Panc1 (cell line): ENCODE measurements around the gene IDI2. TPM values are rescaled to one million over a fixed set of nuclear protein-coding genes. Genes with fewer than 3 reads are reported as not detected.

Experiments
- ATAC-seq: fragments of 200-7000 bp; cut with Tn5 transposase; 2 replicates; pipeline ENCODE4 v1.9.1; 2020; ENCODE audit warnings: mild to moderate bottlenecking, moderate library complexity
- BruUV-seq: library from RNA; stranded (reverse); fragments of 400-500 nt; replicated peaks from 2 replicates; lab custom pipeline; 2021; lab: Mats Ljungman, UMichigan
- CTCF ChIA-PET: fragments of 300-600 bp; sonication (Branson Sonifier 250); formaldehyde crosslinking; loops from one replicate; lab custom pipeline; 2022; ENCODE audit warnings: antibody characterized with exemption; lab: Charles Lee
- POLR2A ChIA-PET: fragments of 300-600 bp; sonication (Branson Sonifier 250); formaldehyde crosslinking; loops from one replicate; lab custom pipeline; 2022; ENCODE audit warnings: antibody characterized with exemption; lab: Charles Lee
- DNase-seq: peaks from one replicate; pipeline ENCODE4 v3.0.0-alpha.2; 2010; ENCODE audit warnings: low read depth, low spot score
- H3K27ac ChIP-seq: 2 replicates; pipeline ENCODE4 v1.5.1; 2011; ENCODE audit warnings: mild to moderate bottlenecking, low read length, inconsistent platforms
- H3K27me3 ChIP-seq: fragments of 200-500 bp; sonication (Bioruptor generic); 2 replicates; pipeline ENCODE4 v1.6.0; 2014; ENCODE audit warnings: low read length, inconsistent platforms; ENCODE audit not compliant: control insufficient read depth, insufficient read depth
- H3K36me3 ChIP-seq: fragments of 200-500 bp; sonication (Bioruptor generic); 2 replicates; pipeline ENCODE4 v1.5.1; 2014; ENCODE audit warnings: inconsistent platforms, mild to moderate bottlenecking, low read length, moderate library complexity; ENCODE audit not compliant: control insufficient read depth, insufficient read depth
- H3K4me1 ChIP-seq: 2 replicates; pipeline ENCODE4 v1.5.1; 2011; ENCODE audit warnings: inconsistent platforms, mild to moderate bottlenecking, low read length, moderate library complexity; ENCODE audit not compliant: control insufficient read depth, insufficient read depth
- H3K4me3 ChIP-seq, 2 experiments: 2 replicates each; pipeline ENCODE4 v1.5.1; 2011 to 2012; ENCODE audit warnings: low read depth in 2 of 2, low read length in 2 of 2, mild to moderate bottlenecking in 2 of 2, inconsistent platforms in 1 of 2, moderate library complexity in 1 of 2
- H3K9me3 ChIP-seq: fragments of 200-500 bp; sonication (Bioruptor generic); 2 replicates; pipeline ENCODE4 v1.5.1; 2014; ENCODE audit warnings: low read depth, mild to moderate bottlenecking, inconsistent platforms, low read length, moderate library complexity; ENCODE audit not compliant: control insufficient read depth, insufficient read depth
- CTCF ChIP-seq: fragments of 450-650 bp; IDR thresholded peaks from 2 replicates; pipeline ENCODE4 v1.5.1; 2017; ENCODE audit warnings: mild to moderate bottlenecking
- POLR2AphosphoS5 ChIP-seq: IDR thresholded peaks from 2 replicates; pipeline ENCODE4 v1.6.1; 2012; ENCODE audit warnings: mild to moderate bottlenecking, low read depth, low read length, moderate library complexity
- SIN3A ChIP-seq: IDR thresholded peaks from 2 replicates; pipeline ENCODE4 v1.6.1; 2012; ENCODE audit warnings: low read depth, mild to moderate bottlenecking, low read length, moderate library complexity, borderline replicate concordance; ENCODE audit not compliant: insufficient read depth
- TCF7L2 ChIP-seq: IDR thresholded peaks from 2 replicates; pipeline ENCODE4 v1.6.1; 2011; ENCODE audit warnings: mild to moderate bottlenecking, low read depth, low read length, inconsistent platforms
- in situ Hi-C: cut with HindIII; loops from 2 replicates; pipeline ENCODE4 v1.10.0; 2016; ENCODE audit warnings: low sequenced_read_pairs, low pct_unique_long_range_greater_than_20kb
- intact Hi-C: fragments of 100-400 bp; cut with micrococcal nuclease; formaldehyde crosslinking; loops from one replicate; pipeline ENCODE4 v1.10.0; 2022; ENCODE audit not compliant: unreplicated experiment
- total RNA-seq: library from RNA; stranded (reverse); gene quantifications from one replicate; pipeline ENCODE4 v1.2.1, GENCODE V29; 2021; ENCODE audit not compliant: unreplicated experiment
- TF ChIP-seq, protein P1 (sequence below), 2 experiments: IDR thresholded peaks; 2 replicates each; pipeline ENCODE4 v1.6.1; 2011 to 2012; ENCODE audit warnings: low read depth in 2 of 2, control low read depth in 1 of 2, low read length in 1 of 2, mild to moderate bottlenecking in 1 of 2, moderate library complexity in 1 of 2; ENCODE audit not compliant: insufficient read depth in 1 of 2

Gene IDI2
- total RNA-seq, 1 experiment from 2014 or later, result not detected

DNA sequence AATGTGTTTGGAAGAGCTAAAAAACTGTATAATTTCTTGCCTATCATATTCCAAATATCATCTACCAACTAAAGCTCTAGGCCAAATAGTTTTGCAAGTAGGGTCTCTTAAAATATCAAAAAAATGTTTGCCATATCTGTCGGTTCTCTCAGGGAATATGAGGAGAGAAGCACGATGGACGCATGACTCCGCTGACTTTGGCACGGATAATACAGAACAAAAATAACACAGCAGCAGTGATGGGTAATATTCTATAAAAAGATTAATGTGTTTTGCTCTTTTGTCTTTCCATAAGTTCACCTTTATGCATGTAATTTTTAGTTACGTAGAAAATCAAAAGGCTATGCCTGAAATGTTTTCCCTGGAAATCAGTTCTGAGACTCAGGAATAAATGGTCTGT lies 919 bp upstream of the IDI2 start:
- TF ChIP-seq CTCF (no peak), POLR2AphosphoS5 (no peak), TCF7L2 (no peak), SIN3A (no peak)
- TF ChIP-seq, protein P1, sequence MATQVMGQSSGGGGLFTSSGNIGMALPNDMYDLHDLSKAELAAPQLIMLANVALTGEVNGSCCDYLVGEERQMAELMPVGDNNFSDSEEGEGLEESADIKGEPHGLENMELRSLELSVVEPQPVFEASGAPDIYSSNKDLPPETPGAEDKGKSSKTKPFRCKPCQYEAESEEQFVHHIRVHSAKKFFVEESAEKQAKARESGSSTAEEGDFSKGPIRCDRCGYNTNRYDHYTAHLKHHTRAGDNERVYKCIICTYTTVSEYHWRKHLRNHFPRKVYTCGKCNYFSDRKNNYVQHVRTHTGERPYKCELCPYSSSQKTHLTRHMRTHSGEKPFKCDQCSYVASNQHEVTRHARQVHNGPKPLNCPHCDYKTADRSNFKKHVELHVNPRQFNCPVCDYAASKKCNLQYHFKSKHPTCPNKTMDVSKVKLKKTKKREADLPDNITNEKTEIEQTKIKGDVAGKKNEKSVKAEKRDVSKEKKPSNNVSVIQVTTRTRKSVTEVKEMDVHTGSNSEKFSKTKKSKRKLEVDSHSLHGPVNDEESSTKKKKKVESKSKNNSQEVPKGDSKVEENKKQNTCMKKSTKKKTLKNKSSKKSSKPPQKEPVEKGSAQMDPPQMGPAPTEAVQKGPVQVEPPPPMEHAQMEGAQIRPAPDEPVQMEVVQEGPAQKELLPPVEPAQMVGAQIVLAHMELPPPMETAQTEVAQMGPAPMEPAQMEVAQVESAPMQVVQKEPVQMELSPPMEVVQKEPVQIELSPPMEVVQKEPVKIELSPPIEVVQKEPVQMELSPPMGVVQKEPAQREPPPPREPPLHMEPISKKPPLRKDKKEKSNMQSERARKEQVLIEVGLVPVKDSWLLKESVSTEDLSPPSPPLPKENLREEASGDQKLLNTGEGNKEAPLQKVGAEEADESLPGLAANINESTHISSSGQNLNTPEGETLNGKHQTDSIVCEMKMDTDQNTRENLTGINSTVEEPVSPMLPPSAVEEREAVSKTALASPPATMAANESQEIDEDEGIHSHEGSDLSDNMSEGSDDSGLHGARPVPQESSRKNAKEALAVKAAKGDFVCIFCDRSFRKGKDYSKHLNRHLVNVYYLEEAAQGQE (IDR thresholded peaks at IDR 0.05; ENCODE audit: insufficient read depth in 1 of 2, low read depth in 2 of 2, low read length in 1 of 2), result no peak

GRCh38 chr10:1024103-1024502 lies 1.6 kb downstream of the IDI2 start:
- Histone ChIP-seq H3K27me3 (no peaks in the 10 kb centered on the region), H3K4me3 (no peak overlapping the region), H3K36me3 (0 out of 2 replicates have a peak, but pooled peaks cover 2% of the 10 kb centered on the region), H3K9me3 (no peaks in the 10 kb centered on the region), H3K27ac (no peak overlapping the region), H3K4me1 (no peaks in the 10 kb centered on the region)
- POLR2A ChIA-PET, result no interaction called here
- intact Hi-C loops, result no loop called here
- ATAC-seq (no peak), DNase-seq (no peak)
- TF ChIP-seq CTCF (no peak), POLR2AphosphoS5 (no peak), SIN3A (no peak), TCF7L2 (no peak)
- TF ChIP-seq, protein P1 (IDR thresholded peaks at IDR 0.05; ENCODE audit: insufficient read depth in 1 of 2, low read depth in 2 of 2, low read length in 1 of 2), result no peak
- CTCF ChIA-PET, result no interaction called here
- no TSS peak for BruUV-seq
- in situ Hi-C loops, result no loop called here

More for the DNA sequence above, 919 bp upstream of the IDI2 start:
- ChIA-PET POLR2A (no interaction called here), CTCF (no interaction called here)
- in situ Hi-C loops, result no loop called here
- ATAC-seq, result no peak
- Histone ChIP-seq H3K27me3 (no peaks in the 10 kb centered on the region), H3K27ac (no peak overlapping the region), H3K4me1 (no peaks in the 10 kb centered on the region), H3K9me3 (no peaks in the 10 kb centered on the region), H3K36me3 (no peaks in the 10 kb centered on the region), H3K4me3 (no peak overlapping the region)
- intact Hi-C loops, result no loop called here
- no TSS peak for BruUV-seq
- DNase-seq, result no peak
